ENCODE measurements around the gene GTF3C2.
A peak's percentile ranks its signal among the peaks of the same experiment; 100 is the strongest.

The GTF3C2 gene

DNA sequence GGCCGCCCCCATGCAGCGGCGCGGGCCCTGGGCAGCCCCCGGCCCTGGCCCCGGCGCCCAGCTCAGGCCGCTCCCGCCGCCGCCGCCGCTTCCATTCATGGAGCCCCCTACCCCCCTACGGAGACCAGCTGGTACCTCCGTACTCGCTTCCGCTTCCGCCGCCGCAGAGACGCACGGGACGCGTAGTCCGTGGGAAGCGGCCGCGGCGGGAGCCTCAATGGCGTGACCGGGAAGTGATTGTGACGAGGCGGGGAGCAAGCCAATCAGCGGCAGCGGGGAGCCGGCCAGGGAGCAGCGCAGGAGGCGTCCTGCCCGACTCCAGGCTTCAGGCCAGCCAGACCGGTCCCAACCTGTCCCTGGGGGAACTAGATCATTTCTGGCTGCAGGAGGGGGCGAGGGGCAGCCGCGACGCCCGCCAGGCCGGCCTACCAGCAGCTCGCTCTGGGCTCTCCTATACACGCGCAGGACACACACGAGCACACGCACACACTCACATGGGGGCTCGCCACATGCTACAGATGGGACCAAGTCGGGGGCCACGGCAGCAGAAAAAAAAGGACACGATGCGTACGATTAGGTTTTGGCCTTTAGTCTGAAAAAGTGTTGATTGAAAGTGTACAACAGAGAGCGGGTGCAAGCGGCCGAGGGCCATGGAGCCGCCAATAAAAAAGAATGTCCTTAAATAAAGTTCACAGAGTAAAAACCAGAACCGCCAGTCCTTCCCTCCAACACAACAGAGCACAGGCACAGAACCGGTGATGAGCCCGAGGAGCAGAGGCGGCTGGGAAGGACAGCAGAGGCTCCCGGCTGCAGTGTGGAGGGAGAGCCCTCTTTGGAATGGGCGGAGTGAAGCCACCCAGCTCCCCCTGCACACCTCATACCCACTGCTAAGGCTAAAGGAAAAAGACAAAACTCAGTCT is 24.3 kb upstream of the GTF3C2 start, which contains the start of gene ZNF513:
Gene ZNF513, minus strand, starts transcription at position 109 of the 920 bp plus-strand sequence. CDS start 208 bp downstream, outside the sequence.
- H3K4me1 ChIP-seq (ENCODE audit: control insufficient read depth, insufficient read depth, low read length) = no peaks in the 10 kb centered on the region; the same call in 1 of the 2 replicates
- ChIA-PET POLR2A (interaction anchor here (1.0 to 2.9 kb wide), 8 partner anchors 9 to 303 kb away, joined by 3 to 19 read pairs (median 11); partner anchors contain the start of genes EIF2B4, GTF3C2, NRBP1 and PPM1G), CTCF (interaction anchor here (1.2 to 1.4 kb wide), 2 partner anchors 10 to 301 kb away, joined by 3 to 7 read pairs; partner anchors contain the start of gene SNX17)
- H3K4me3 ChIP-seq (ENCODE audit: low read depth, low read length) = peak within 1 kb of the TSS; percentile 72
- peaks cover 30 to 84% of the 10 kb centered on the region in 2 experiments for H3K36me3 ChIP-seq (ENCODE audit: control insufficient read depth in 2 of 2, insufficient read depth in 1 of 2, low read length in 2 of 2)
- no peaks in the 10 kb centered on the region for H3K9me3 ChIP-seq (ENCODE audit: control insufficient read depth, insufficient read depth, low read depth, low read length)
- H3K27ac ChIP-seq (ENCODE audit: extremely low read depth, low read depth, low read length) = peak within 1 kb of the TSS; percentile 82
- TF ChIP-seq, protein P1, sequence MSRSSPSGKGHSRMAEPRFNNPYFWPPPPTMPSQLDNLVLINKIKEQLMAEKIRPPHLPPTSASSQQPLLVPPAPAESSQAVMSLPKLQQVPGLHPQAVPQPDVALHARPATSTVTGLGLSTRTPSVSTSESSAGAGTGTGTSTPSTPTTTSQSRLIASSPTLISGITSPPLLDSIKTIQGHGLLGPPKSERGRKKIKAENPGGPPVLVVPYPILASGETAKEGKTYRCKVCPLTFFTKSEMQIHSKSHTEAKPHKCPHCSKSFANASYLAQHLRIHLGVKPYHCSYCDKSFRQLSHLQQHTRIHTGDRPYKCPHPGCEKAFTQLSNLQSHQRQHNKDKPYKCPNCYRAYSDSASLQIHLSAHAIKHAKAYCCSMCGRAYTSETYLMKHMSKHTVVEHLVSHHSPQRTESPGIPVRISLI (tag by site-specific recombination; IDR thresholded peaks at IDR 0.05) = peak; percentile 43; the same call in 1 of the 2 replicates
- TF ChIP-seq ZEB2 (tag by site-specific recombination; IDR thresholded peaks at IDR 0.05) = peak; percentile 29
- no peak for TF ChIP-seq ZNF48 (tag by site-specific recombination; IDR thresholded peaks at IDR 0.05)
- no peak for TF ChIP-seq ZNF302 (tag by site-specific recombination; IDR thresholded peaks at IDR 0.05; ENCODE audit: low read depth)
- TF ChIP-seq, protein P2, sequence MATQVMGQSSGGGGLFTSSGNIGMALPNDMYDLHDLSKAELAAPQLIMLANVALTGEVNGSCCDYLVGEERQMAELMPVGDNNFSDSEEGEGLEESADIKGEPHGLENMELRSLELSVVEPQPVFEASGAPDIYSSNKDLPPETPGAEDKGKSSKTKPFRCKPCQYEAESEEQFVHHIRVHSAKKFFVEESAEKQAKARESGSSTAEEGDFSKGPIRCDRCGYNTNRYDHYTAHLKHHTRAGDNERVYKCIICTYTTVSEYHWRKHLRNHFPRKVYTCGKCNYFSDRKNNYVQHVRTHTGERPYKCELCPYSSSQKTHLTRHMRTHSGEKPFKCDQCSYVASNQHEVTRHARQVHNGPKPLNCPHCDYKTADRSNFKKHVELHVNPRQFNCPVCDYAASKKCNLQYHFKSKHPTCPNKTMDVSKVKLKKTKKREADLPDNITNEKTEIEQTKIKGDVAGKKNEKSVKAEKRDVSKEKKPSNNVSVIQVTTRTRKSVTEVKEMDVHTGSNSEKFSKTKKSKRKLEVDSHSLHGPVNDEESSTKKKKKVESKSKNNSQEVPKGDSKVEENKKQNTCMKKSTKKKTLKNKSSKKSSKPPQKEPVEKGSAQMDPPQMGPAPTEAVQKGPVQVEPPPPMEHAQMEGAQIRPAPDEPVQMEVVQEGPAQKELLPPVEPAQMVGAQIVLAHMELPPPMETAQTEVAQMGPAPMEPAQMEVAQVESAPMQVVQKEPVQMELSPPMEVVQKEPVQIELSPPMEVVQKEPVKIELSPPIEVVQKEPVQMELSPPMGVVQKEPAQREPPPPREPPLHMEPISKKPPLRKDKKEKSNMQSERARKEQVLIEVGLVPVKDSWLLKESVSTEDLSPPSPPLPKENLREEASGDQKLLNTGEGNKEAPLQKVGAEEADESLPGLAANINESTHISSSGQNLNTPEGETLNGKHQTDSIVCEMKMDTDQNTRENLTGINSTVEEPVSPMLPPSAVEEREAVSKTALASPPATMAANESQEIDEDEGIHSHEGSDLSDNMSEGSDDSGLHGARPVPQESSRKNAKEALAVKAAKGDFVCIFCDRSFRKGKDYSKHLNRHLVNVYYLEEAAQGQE (tag by site-specific recombination; IDR thresholded peaks at IDR 0.05) = 0 out of 2 replicates have a peak, but pooled peaks have one; percentile 19
- TF ChIP-seq, protein P3, sequence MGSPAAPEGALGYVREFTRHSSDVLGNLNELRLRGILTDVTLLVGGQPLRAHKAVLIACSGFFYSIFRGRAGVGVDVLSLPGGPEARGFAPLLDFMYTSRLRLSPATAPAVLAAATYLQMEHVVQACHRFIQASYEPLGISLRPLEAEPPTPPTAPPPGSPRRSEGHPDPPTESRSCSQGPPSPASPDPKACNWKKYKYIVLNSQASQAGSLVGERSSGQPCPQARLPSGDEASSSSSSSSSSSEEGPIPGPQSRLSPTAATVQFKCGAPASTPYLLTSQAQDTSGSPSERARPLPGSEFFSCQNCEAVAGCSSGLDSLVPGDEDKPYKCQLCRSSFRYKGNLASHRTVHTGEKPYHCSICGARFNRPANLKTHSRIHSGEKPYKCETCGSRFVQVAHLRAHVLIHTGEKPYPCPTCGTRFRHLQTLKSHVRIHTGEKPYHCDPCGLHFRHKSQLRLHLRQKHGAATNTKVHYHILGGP (tag by site-specific recombination; IDR thresholded peaks at IDR 0.05) = no peak
- no peak for TF ChIP-seq GLI4 (tag by site-specific recombination; IDR thresholded peaks at IDR 0.05)
- no peak for TF ChIP-seq ZSCAN23 (tag by site-specific recombination; IDR thresholded peaks at IDR 0.05)
- 0 out of 2 replicates have a peak, but pooled peaks have one; percentile 37 for TF ChIP-seq ZSCAN30 (tag by site-specific recombination; IDR thresholded peaks at IDR 0.05)
- TF ChIP-seq GLIS1 (tag by site-specific recombination; IDR thresholded peaks at IDR 0.05) = peak; percentile 88
- peak; percentile 85 for TF ChIP-seq ZNF600 (tag by site-specific recombination; IDR thresholded peaks at IDR 0.05)
- TF ChIP-seq ZNF155 (tag by site-specific recombination; IDR thresholded peaks at IDR 0.05) = no peak
- peak; percentile 74 for TF ChIP-seq ZIC2 (tag by site-specific recombination; IDR thresholded peaks at IDR 0.05)
- peak; percentile 64 for TF ChIP-seq ZNF629 (tag by site-specific recombination; IDR thresholded peaks at IDR 0.05)
- TF ChIP-seq ZNF138 (tag by site-specific recombination; IDR thresholded peaks at IDR 0.05; ENCODE audit: borderline replicate concordance) = no peak
- TF ChIP-seq ZNF157 (tag by site-specific recombination; IDR thresholded peaks at IDR 0.05) = no peak
- TF ChIP-seq BCL11B (tag by site-specific recombination; IDR thresholded peaks at IDR 0.05; ENCODE audit: low read depth) = no peak
- TF ChIP-seq ZNF701 (tag by site-specific recombination; IDR thresholded peaks at IDR 0.05) = no peak
- no peak for TF ChIP-seq ZNF558 (tag by site-specific recombination; IDR thresholded peaks at IDR 0.05)
- no peak for TF ChIP-seq ZNF121 (tag by site-specific recombination; IDR thresholded peaks at IDR 0.05)
- peak; percentile 94 for TF ChIP-seq PATZ1 (tag by site-specific recombination; IDR thresholded peaks at IDR 0.05)
- TF ChIP-seq, protein P4, sequence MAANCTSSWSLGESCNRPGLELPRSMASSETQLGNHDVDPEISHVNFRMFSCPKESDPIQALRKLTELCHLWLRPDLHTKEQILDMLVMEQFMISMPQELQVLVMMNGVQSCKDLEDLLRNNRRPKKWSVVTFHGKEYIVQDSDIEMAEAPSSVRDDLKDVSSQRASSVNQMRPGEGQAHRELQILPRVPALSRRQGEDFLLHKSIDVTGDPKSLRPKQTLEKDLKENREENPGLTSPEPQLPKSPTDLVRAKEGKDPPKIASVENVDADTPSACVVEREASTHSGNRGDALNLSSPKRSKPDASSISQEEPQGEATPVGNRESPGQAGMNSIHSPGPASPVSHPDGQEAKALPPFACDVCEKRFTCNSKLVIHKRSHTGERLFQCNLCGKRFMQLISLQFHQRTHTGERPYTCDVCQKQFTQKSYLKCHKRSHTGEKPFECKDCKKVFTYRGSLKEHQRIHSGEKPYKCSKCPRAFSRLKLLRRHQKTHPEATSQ (tag by site-specific recombination; IDR thresholded peaks at IDR 0.05) = no peak
- TF ChIP-seq ZBTB1 (tag by site-specific recombination; IDR thresholded peaks at IDR 0.05) = no peak
- TF ChIP-seq HOXA7 (CRISPR knock-in tag; IDR thresholded peaks at IDR 0.05; ENCODE audit: borderline replicate concordance) = no peak
- TF ChIP-seq, protein P5, sequence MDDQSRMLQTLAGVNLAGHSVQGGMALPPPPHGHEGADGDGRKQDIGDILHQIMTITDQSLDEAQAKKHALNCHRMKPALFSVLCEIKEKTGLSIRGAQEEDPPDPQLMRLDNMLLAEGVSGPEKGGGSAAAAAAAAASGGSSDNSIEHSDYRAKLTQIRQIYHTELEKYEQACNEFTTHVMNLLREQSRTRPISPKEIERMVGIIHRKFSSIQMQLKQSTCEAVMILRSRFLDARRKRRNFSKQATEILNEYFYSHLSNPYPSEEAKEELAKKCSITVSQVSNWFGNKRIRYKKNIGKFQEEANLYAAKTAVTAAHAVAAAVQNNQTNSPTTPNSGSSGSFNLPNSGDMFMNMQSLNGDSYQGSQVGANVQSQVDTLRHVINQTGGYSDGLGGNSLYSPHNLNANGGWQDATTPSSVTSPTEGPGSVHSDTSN (CRISPR knock-in tag; IDR thresholded peaks at IDR 0.05) = peak; percentile 69; the same call in 1 of the 2 replicates
